Measurements from ENCODE around the gene NDFIP1. TPM values are rescaled to one million over a fixed set of nuclear protein-coding genes. Genes with fewer than 3 reads are reported as not detected.

NDFIP1 gene
- total and polyA plus RNA-seq, 2 experiments from 2014 or later, result 78.0 to 83.5 TPM

GRCh38 chr5:142178651-142179050, 70.1 kb downstream of the NDFIP1 start:
- H3K9me3 ChIP-seq (ENCODE audit: low read depth), result no peaks in the 10 kb centered on the region
- DNase-seq (ENCODE audit: low read depth in 1 of 2, low spot score in 1 of 2), result no peak

GRCh38 chr5:142179776-142180387, 71.3 kb downstream of the NDFIP1 start:
- no peaks in the 10 kb centered on the region for H3K27me3 ChIP-seq

More at GRCh38 chr5:142178651-142179050, 70.1 kb downstream of the NDFIP1 start:
- no peak for TF ChIP-seq CTCF (IDR thresholded peaks at IDR 0.05; ENCODE audit: low read depth, low read length)
- Histone ChIP-seq H3K36me3 (no peaks in the 10 kb centered on the region), H3K4me3 (no peak overlapping the region), H3K4me1 (ENCODE audit: low read depth) (no peaks in the 10 kb centered on the region), H3K27me3 (no peaks in the 10 kb centered on the region), H3K27ac (no peak overlapping the region)

GRCh38 chr5:142181096-142181495, 72.5 kb downstream of the NDFIP1 start:
- TF ChIP-seq CTCF (IDR thresholded peaks at IDR 0.05; ENCODE audit: low read depth, low read length), result no peak
- H3K4me3 ChIP-seq, result no peak overlapping the region
- H3K27ac ChIP-seq, result no peak overlapping the region
- H3K36me3 ChIP-seq, result no peaks in the 10 kb centered on the region
- DNase-seq (ENCODE audit: low read depth in 1 of 2, low spot score in 1 of 2), result no peak
- no peaks in the 10 kb centered on the region for H3K9me3 ChIP-seq (ENCODE audit: low read depth)
- H3K4me1 ChIP-seq (ENCODE audit: low read depth), result no peaks in the 10 kb centered on the region
- no peaks in the 10 kb centered on the region for H3K27me3 ChIP-seq

More at GRCh38 chr5:142179776-142180387, 71.3 kb downstream of the NDFIP1 start:
- Histone ChIP-seq H3K36me3 (no peaks in the 10 kb centered on the region), H3K9me3 (ENCODE audit: low read depth) (no peaks in the 10 kb centered on the region), H3K27ac (no peak overlapping the region), H3K4me1 (ENCODE audit: low read depth) (no peaks in the 10 kb centered on the region), H3K4me3 (no peak overlapping the region)
- no peak for TF ChIP-seq CTCF (IDR thresholded peaks at IDR 0.05; ENCODE audit: low read depth, low read length)
- DNase-seq (ENCODE audit: low read depth in 1 of 2, low spot score in 1 of 2), result no peak

- Histone ChIP-seq H3K4me3 (no peak overlapping the region), H3K27ac (no peak overlapping the region), H3K27me3 (no peaks in the 10 kb centered on the region), H3K36me3 (no peaks in the 10 kb centered on the region), H3K9me3 (ENCODE audit: low read depth) (no peaks in the 10 kb centered on the region), H3K4me1 (ENCODE audit: low read depth) (no peaks in the 10 kb centered on the region)
- DNase-seq (ENCODE audit: low read depth in 1 of 2, low spot score in 1 of 2), result no peak
- TF ChIP-seq CTCF (IDR thresholded peaks at IDR 0.05; ENCODE audit: low read depth, low read length), result no peak
Observed at GRCh38 chr5:142181547-142182163, 73.1 kb downstream of the NDFIP1 start.

- Histone ChIP-seq H3K4me3 (no peak overlapping the region), H3K4me1 (ENCODE audit: low read depth) (no peaks in the 10 kb centered on the region), H3K27me3 (no peaks in the 10 kb centered on the region), H3K9me3 (ENCODE audit: low read depth) (no peaks in the 10 kb centered on the region), H3K36me3 (no peaks in the 10 kb centered on the region), H3K27ac (no peak overlapping the region)
- no peak for TF ChIP-seq CTCF (IDR thresholded peaks at IDR 0.05; ENCODE audit: low read depth, low read length)
- no peak for DNase-seq (ENCODE audit: low read depth in 1 of 2, low spot score in 1 of 2)
Observed at GRCh38 chr5:142182840-142183239, 74.3 kb downstream of the NDFIP1 start.
